Upper lobe of left lung (tissue), 6 donors: ENCODE data around the gene ALG9. TPM values are rescaled to one million over a fixed set of nuclear protein-coding genes. Genes with fewer than 3 reads are reported as not detected.
A peak's percentile ranks its signal among the peaks of the same experiment; 100 is the strongest.

Experiments used
- ATAC-seq, 2 donors: fragments of 200-7000 bp; cut with Tn5 transposase; one replicate each; pipeline ENCODE4 v1.9.1; 2022; ENCODE audit warnings: mild to moderate bottlenecking in 2 of 2, moderate library complexity in 2 of 2; ENCODE audit not compliant: low FRiP score in 2 of 2
- DNase-seq, 2 donors: peaks; one replicate each; pipeline ENCODE4 v3.0.0-alpha.2; 2019 to 2020
- H3K27ac ChIP-seq, 4 donors: fragments of 200-600 bp; sonication (generic); one replicate each; pipeline ENCODE4 v1.5.1; 2016 to 2019
- H3K27me3 ChIP-seq, 4 donors: fragments of 200-600 bp; sonication (generic); one replicate each; pipeline ENCODE4 v1.5.1; 2017 to 2019
- H3K36me3 ChIP-seq, 4 donors: fragments of 200-600 bp; sonication (generic); one replicate each; pipeline ENCODE4 v1.5.1; 2016 to 2019
- H3K4me1 ChIP-seq, 4 donors: fragments of 200-600 bp; sonication (generic); one replicate each; pipeline ENCODE4 v1.5.1; 2018 to 2019
- H3K4me3 ChIP-seq, 4 donors: fragments of 200-600 bp; sonication (generic); one replicate each; pipeline ENCODE4 v1.5.1; 2017 to 2019; ENCODE audit warnings: mild to moderate bottlenecking in 2 of 4, moderate library complexity in 1 of 4
- H3K9me3 ChIP-seq, 4 donors: fragments of 200-600 bp; sonication (generic); one replicate each; pipeline ENCODE4 v1.5.1; 2018 to 2019
- CTCF ChIP-seq, 6 experiments: fragments of 450-650 bp in 4 of 6; fragments of 200-600 bp in 2 of 6; sonication (generic) in 2 of 6; IDR thresholded peaks; one replicate each; pipeline ENCODE4 v1.5.1; 2016 to 2019; ENCODE audit warnings: antibody characterized with exemption in 6 of 6
- EP300 ChIP-seq, 4 donors: sonication (generic); formaldehyde crosslinking; IDR thresholded peaks; one replicate each; pipeline ENCODE4 v1.5.1; 2017; ENCODE audit warnings: antibody characterized with exemption in 4 of 4, control low read depth in 2 of 4
- POLR2A ChIP-seq, 4 donors: fragments of 450-650 bp; IDR thresholded peaks; one replicate each; pipeline ENCODE4 v1.5.1; 2016 to 2017; ENCODE audit warnings: antibody characterized with exemption in 4 of 4, mild to moderate bottlenecking in 2 of 4
- POLR2AphosphoS5 ChIP-seq, 2 donors: sonication (generic); formaldehyde crosslinking; IDR thresholded peaks; one replicate each; pipeline ENCODE4 v1.5.1; 2017; ENCODE audit warnings: antibody characterized with exemption in 2 of 2
- WGBS, 2 donors: methylation state at CpG; one replicate each; pipeline ENCODE4 v1.1.5; 2017 to 2018; 5-methylcytosine and 5-hydroxymethylcytosine counted together
- total RNA-seq, 6 donors: library from RNA; depleted of rRNA in 4 of 6; stranded (reverse); fragments of >200 nt in 4 of 6; gene quantifications; one replicate each; pipeline versions ENCODE4 v1.1.0 to v1.2.1, GENCODE V29; 2016 to 2021
- donor health status: DM: no; HTN: no; CAD: no; lungs with moderate emphysema.
- donor health status: DM: no; HTN: yes; CAD: no; lungs with severe emphysema.

The ALG9 gene
- total RNA-seq, 6 donors from 2014 or later = 15.7 to 34.8 (median 20.9) TPM

GRCh38 chr11:111766834-111767142 lies 104.6 kb downstream of the ALG9 start:
- H3K27me3 ChIP-seq = no peaks in the 10 kb centered on the region
- peaks cover 14 to 22% (median 20%) of the 10 kb centered on the region in 4 donors for H3K4me1 ChIP-seq
- no peaks in the 10 kb centered on the region for H3K9me3 ChIP-seq
- peak overlapping the region; percentile 86 to 91 (median 90) for H3K27ac ChIP-seq
- H3K4me3 ChIP-seq = peak overlapping the region in 3 of 4 donors; percentile 68 to 85 (median 83)
- no peak for ATAC-seq
- TF ChIP-seq POLR2A (IDR thresholded peaks at IDR 0.05) (no peak), POLR2AphosphoS5 (IDR thresholded peaks at IDR 0.05) (no peak), CTCF (IDR thresholded peaks at IDR 0.05) (no peak), EP300 (IDR thresholded peaks at IDR 0.05) (no peak)
- no peak for DNase-seq
- WGBS, 2 donors = 1 to 7% methylated on average over 7 of the region's 7 CpGs
- H3K36me3 ChIP-seq = peaks cover 0 to 22% (median 12%) of the 10 kb centered on the region in 4 donors

- Histone ChIP-seq H3K9me3 (no peaks in the 10 kb centered on the region), H3K4me3 (peak within 1 kb of the TSS; percentile 68 to 85 (median 78)), H3K4me1 (peaks cover 14 to 22% (median 20%) of the 10 kb centered on the region in 4 donors), H3K36me3 (peaks cover 0 to 28% (median 18%) of the 10 kb centered on the region in 4 donors), H3K27me3 (no peaks in the 10 kb centered on the region), H3K27ac (peak within 1 kb of the TSS; percentile 86 to 91 (median 90))
- peak in 3 of 4 donors; percentile 55 to 68 (median 60) for TF ChIP-seq POLR2A (IDR thresholded peaks at IDR 0.05)
- TF ChIP-seq POLR2AphosphoS5 (IDR thresholded peaks at IDR 0.05) = peak; percentile 45 to 66
- peak in 1 of 6 experiments; percentile 6 for TF ChIP-seq CTCF (IDR thresholded peaks at IDR 0.05)
- TF ChIP-seq EP300 (IDR thresholded peaks at IDR 0.05) = no peak
- WGBS, 2 donors = 0 to 1% methylated on average over 14 to 60 of the region's 61 CpGs
- ATAC-seq = peak; percentile 97 to 99
- DNase-seq = peak; percentile 83 to 93
These were observed 105.2 kb downstream of the ALG9 start, which contains the start of gene PPP2R1B for GRCh38 chr11:111765984-111766833. TSS of gene PPP2R1B (minus strand) at chr11:111766389. CDS start at chr11:111766361, 28 bp downstream.

- Histone ChIP-seq H3K4me3 (peak overlapping the region; percentile 68 to 85 (median 78)), H3K27me3 (no peaks in the 10 kb centered on the region), H3K9me3 (no peaks in the 10 kb centered on the region), H3K4me1 (peaks cover 14 to 22% (median 20%) of the 10 kb centered on the region in 4 donors), H3K27ac (peak overlapping the region; percentile 86 to 91 (median 90)), H3K36me3 (peaks cover 6 to 36% (median 26%) of the 10 kb centered on the region in 4 donors)
- TF ChIP-seq POLR2AphosphoS5 (IDR thresholded peaks at IDR 0.05) (no peak), POLR2A (IDR thresholded peaks at IDR 0.05) (no peak), EP300 (IDR thresholded peaks at IDR 0.05) (no peak), CTCF (IDR thresholded peaks at IDR 0.05) (no peak)
- ATAC-seq = peak; percentile 24 to 60
- 1% methylated on average over 23 to 24 of the region's 28 CpGs for WGBS, 2 donors
- peak in 1 of 2 donors; percentile 90 for DNase-seq
These were observed 105.9 kb downstream of the ALG9 start for GRCh38 chr11:111765320-111765983.

GRCh38 chr11:111764621-111765020 lies 106.8 kb downstream of the ALG9 start:
- no peaks in the 10 kb centered on the region for H3K9me3 ChIP-seq
- WGBS, 2 donors = 78 to 80% methylated on average over 1 of the region's 1 CpG
- TF ChIP-seq POLR2A (IDR thresholded peaks at IDR 0.05) (no peak), EP300 (IDR thresholded peaks at IDR 0.05) (no peak), POLR2AphosphoS5 (IDR thresholded peaks at IDR 0.05) (no peak), CTCF (IDR thresholded peaks at IDR 0.05) (no peak)
- H3K27me3 ChIP-seq = no peaks in the 10 kb centered on the region
- peak overlapping the region in 3 of 4 donors; percentile 68 to 85 (median 83) for H3K4me3 ChIP-seq
- peaks cover 14 to 22% (median 20%) of the 10 kb centered on the region in 4 donors for H3K4me1 ChIP-seq
- H3K27ac ChIP-seq = peak overlapping the region in 1 of 4 donors; percentile 90
- ATAC-seq (no peak), DNase-seq (no peak)
- peaks cover 11 to 44% (median 34%) of the 10 kb centered on the region in 4 donors for H3K36me3 ChIP-seq
